ENCODE data around the gene BZW1. TPM values are rescaled to one million over a fixed set of nuclear protein-coding genes. Genes with fewer than 3 reads are reported as not detected.

BZW1 gene
- total and polyA plus RNA-seq, 8 donors, result 207 to 255 (median 220) TPM

DNA sequence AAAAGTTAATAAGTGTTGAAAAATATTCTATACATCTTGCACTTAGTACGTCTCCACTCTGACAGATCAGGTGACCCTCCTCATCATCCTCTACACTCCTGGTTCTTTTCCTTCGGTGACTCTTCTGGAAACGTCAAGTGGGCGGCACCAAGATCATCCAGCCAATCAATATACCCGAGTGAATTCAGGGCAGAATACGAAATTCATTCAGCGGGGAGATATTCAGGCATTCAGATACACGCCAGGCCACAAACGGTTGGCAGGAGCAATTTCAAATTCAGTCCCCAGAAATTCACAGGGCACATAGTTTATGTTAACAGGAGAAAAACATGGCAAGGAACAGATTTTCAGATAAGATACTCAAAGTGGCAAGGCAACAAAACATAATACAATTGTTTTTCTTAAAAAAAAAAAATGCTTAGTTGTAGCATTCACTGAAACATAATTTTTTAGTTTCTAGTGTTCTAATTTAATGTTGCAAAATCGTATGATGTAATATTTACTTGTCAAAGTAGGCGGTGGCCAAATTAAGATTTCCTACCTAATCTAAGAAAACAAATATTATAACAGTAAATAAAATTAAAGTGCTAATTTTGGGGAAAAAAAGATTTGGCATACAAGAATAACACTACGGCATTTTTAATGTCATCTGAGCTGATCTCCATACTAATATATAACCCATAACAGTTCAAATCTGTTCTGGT is 48.5 kb downstream of the BZW1 start:
- H3K4me1 ChIP-seq, result peaks cover 27 to 64% of the 10 kb centered on the region in 2 donors
- DNase-seq, result peak in 2 of 4 donors; percentile 6 to 26
- intact Hi-C loops (cut with DNase I), result no loop called here
- ATAC-seq, result no peak
- H3K27me3 ChIP-seq, result no peaks in the 10 kb centered on the region
- peak overlapping the region; percentile 36 to 37 for H3K27ac ChIP-seq
- peaks cover 0 to 57% of the 10 kb centered on the region in 2 donors for H3K36me3 ChIP-seq
- H3K4me3 ChIP-seq, result peak overlapping the region in 1 of 2 donors; percentile 98
- TF ChIP-seq, protein P1, sequence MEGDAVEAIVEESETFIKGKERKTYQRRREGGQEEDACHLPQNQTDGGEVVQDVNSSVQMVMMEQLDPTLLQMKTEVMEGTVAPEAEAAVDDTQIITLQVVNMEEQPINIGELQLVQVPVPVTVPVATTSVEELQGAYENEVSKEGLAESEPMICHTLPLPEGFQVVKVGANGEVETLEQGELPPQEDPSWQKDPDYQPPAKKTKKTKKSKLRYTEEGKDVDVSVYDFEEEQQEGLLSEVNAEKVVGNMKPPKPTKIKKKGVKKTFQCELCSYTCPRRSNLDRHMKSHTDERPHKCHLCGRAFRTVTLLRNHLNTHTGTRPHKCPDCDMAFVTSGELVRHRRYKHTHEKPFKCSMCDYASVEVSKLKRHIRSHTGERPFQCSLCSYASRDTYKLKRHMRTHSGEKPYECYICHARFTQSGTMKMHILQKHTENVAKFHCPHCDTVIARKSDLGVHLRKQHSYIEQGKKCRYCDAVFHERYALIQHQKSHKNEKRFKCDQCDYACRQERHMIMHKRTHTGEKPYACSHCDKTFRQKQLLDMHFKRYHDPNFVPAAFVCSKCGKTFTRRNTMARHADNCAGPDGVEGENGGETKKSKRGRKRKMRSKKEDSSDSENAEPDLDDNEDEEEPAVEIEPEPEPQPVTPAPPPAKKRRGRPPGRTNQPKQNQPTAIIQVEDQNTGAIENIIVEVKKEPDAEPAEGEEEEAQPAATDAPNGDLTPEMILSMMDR (IDR thresholded peaks at IDR 0.05), result no peak
- no peaks in the 10 kb centered on the region for H3K9me3 ChIP-seq

DNA sequence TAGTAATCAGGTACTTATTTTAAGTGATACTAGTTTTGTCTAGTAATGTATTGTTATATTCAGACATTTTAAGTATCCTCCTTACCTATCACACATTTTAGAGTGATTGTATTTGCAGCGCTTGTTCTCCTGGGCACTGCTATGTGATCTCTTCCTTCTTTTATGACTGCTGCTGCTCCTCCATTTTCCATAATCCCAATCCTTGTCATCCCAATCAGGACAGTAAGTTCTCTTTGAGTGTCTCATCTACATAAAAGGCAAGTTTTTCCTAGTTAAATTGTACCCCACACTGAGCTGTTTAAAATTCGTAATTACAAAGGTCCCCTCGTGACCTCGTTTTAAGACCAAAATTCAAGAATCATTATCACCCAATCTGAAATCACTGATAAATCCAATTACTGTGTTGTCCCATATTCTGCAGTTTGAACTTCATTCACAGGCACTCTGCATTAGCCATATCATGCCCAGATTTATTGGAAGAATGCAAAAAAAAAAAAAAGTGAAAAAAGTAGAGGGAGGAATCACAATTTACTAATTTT is 50.0 kb downstream of the BZW1 start:
- peak overlapping the region; percentile 80 to 98 for H3K4me3 ChIP-seq
- H3K4me1 ChIP-seq, result peaks cover 27 to 72% of the 10 kb centered on the region in 2 donors
- DNase-seq, result peak in 2 of 4 donors; percentile 10 to 19
- H3K9me3 ChIP-seq, result no peaks in the 10 kb centered on the region
- no peaks in the 10 kb centered on the region for H3K27me3 ChIP-seq
- H3K27ac ChIP-seq, result peak overlapping the region; percentile 100
- H3K36me3 ChIP-seq, result peaks cover 0 to 43% of the 10 kb centered on the region in 2 donors
- intact Hi-C loops (cut with DNase I), result no loop called here
- TF ChIP-seq, protein P1 (IDR thresholded peaks at IDR 0.05), result no peak
- no peak for ATAC-seq

DNA sequence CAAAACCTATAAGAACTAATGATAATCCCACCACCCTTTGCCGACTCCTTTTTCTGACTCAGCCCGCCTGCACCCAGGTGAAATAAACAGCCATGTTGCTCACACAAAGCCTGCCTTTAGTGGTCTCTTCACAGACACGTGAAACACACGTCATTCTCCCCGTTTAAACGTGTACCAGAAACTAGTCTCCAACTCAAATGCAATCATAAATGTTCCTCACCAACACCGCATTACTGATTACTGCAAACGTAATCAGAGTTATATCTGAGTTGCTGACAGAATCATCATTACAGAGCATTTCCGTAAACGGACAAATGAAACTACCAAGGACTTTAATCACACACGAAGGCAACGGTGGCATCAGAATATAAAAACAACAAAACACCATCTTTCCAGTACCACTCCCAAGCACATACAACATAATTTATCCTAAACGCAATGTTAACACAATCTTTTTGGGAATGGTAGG is 50.9 kb downstream of the BZW1 start:
- Histone ChIP-seq H3K27ac (peak overlapping the region; percentile 100), H3K4me3 (peak overlapping the region; percentile 80 to 98), H3K27me3 (no peaks in the 10 kb centered on the region), H3K9me3 (no peaks in the 10 kb centered on the region), H3K36me3 (peaks cover 0 to 34% of the 10 kb centered on the region in 2 donors), H3K4me1 (peaks cover 29 to 73% of the 10 kb centered on the region in 2 donors)
- ATAC-seq (no peak), DNase-seq (peak in 2 of 4 donors; percentile 42 to 76)
- intact Hi-C loops (cut with DNase I), result no loop called here
- TF ChIP-seq, protein P1 (IDR thresholded peaks at IDR 0.05), result no peak

DNA sequence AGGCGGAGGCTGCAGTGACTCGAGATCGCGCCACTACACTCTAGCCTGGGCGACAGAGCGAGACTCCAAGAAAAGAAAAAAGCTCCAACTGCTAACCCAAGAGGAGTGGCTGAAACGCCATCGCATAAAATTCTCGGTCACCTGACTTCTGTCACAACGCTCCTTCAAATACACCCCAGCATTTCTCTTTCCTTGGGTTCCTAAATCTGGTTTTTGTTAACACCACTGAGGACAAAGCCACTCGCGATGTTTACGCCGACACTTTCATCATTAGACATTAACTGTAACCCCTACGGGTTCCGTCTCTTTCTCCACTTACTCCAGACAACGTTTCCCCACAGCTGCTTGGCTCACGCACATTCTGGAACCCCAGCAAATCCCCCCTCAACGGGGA is 52.1 kb downstream of the BZW1 start:
- H3K27me3 ChIP-seq, result no peaks in the 10 kb centered on the region
- peak; percentile 3 for ATAC-seq
- H3K27ac ChIP-seq, result peak overlapping the region; percentile 100
- no peaks in the 10 kb centered on the region for H3K9me3 ChIP-seq
- peak in 1 of 4 donors; percentile 36 for DNase-seq
- intact Hi-C loops (cut with DNase I), result no loop called here
- TF ChIP-seq, protein P1 (IDR thresholded peaks at IDR 0.05), result no peak
- H3K4me1 ChIP-seq, result peaks cover 32 to 60% of the 10 kb centered on the region in 2 donors
- H3K4me3 ChIP-seq, result peak overlapping the region; percentile 80 to 98
- peaks cover 0 to 22% of the 10 kb centered on the region in 2 donors for H3K36me3 ChIP-seq

Measured in left lung (tissue), 10 donors.